HUES64 (cell line): Measurements from ENCODE around the gene TCF21.

Experiments
- H3K27ac ChIP-seq: 2 replicates; pipeline ENCODE4 v1.7.0; 2013; ENCODE audit warnings: low read depth, low read length, inconsistent platforms
- H3K27me3 ChIP-seq: 2 replicates; pipeline ENCODE4 v1.6.1; 2013; ENCODE audit warnings: mild to moderate bottlenecking, low read length; ENCODE audit not compliant: insufficient read depth
- H3K36me3 ChIP-seq: 2 replicates; pipeline ENCODE4 v1.6.1; 2013; ENCODE audit warnings: mild to moderate bottlenecking, low read length; ENCODE audit not compliant: insufficient read depth
- H3K4me1 ChIP-seq: 2 replicates; pipeline ENCODE4 v1.6.1; 2013; ENCODE audit warnings: mild to moderate bottlenecking, low read length, moderate library complexity; ENCODE audit not compliant: insufficient read depth
- H3K4me3 ChIP-seq: 2 replicates; pipeline ENCODE4 v1.5.1; 2013; ENCODE audit warnings: mild to moderate bottlenecking, low read length, moderate library complexity
- H3K9ac ChIP-seq: 2 replicates; pipeline ENCODE4 v1.6.1; 2013; ENCODE audit warnings: mild to moderate bottlenecking, low read depth, low read length
- H3K9me3 ChIP-seq: 2 replicates; pipeline ENCODE4 v1.6.1; 2013; ENCODE audit warnings: low read depth, low read length; ENCODE audit not compliant: insufficient read depth
- WGBS: fragments of 150-250, 120-280 bp; methylation state at CpG from one replicate; pipeline ENCODE4 v1.1.7; 2013; ENCODE audit warnings: missing lambda C conversion rate; 5-methylcytosine and 5-hydroxymethylcytosine counted together

Gene TCF21

GRCh38 chr6:133896344-133896721 is 7.4 kb downstream of the TCF21 start:
- WGBS, result 25% methylated on average over 5 of the region's 5 CpGs
- Histone ChIP-seq H3K9ac (no peak overlapping the region), H3K9me3 (no peaks in the 10 kb centered on the region), H3K27ac (no peak overlapping the region), H3K4me1 (peaks cover 16% of the 10 kb centered on the region; the same call in 1 of the 2 replicates), H3K4me3 (peak overlapping the region; percentile 51), H3K36me3 (no peaks in the 10 kb centered on the region), H3K27me3 (peaks cover 76% of the 10 kb centered on the region)

DNA sequence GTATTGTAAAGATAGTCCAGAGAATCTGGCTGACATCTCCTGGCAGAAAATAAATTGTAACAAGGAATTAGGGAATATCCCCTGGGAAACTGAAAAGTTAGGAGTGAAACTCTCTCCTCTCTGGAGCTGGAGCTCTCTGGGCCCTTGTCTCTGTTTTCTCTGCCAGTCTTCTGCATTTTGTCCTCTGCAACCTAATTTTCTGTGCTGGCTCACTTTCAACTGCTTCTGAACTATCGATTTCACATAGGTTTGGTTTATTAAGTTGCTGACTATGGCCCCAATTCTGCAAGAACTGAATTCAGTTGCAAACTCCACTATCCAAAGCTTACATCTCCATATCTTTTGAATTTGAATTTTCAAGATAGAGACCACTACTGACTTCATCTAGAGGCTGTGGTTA is 9.3 kb downstream of the TCF21 start:
- H3K9me3 ChIP-seq, result no peaks in the 10 kb centered on the region
- H3K27me3 ChIP-seq, result peaks cover 57% of the 10 kb centered on the region
- no peaks in the 10 kb centered on the region for H3K36me3 ChIP-seq
- peaks cover 5% of the 10 kb centered on the region; the same call in 1 of the 2 replicates for H3K4me1 ChIP-seq
- WGBS, result 93% methylated on average over 1 of the region's 1 CpG
- H3K27ac ChIP-seq, result no peak overlapping the region
- H3K9ac ChIP-seq, result no peak overlapping the region
- H3K4me3 ChIP-seq, result no peak overlapping the region

- Histone ChIP-seq H3K9me3 (no peaks in the 10 kb centered on the region), H3K36me3 (no peaks in the 10 kb centered on the region), H3K9ac (no peak overlapping the region), H3K4me3 (no peak overlapping the region), H3K4me1 (peaks cover 5% of the 10 kb centered on the region; the same call in 1 of the 2 replicates), H3K27me3 (peaks cover 44% of the 10 kb centered on the region), H3K27ac (no peak overlapping the region)
Measured at GRCh38 chr6:133899556-133899955, 10.6 kb downstream of the TCF21 start.

DNA sequence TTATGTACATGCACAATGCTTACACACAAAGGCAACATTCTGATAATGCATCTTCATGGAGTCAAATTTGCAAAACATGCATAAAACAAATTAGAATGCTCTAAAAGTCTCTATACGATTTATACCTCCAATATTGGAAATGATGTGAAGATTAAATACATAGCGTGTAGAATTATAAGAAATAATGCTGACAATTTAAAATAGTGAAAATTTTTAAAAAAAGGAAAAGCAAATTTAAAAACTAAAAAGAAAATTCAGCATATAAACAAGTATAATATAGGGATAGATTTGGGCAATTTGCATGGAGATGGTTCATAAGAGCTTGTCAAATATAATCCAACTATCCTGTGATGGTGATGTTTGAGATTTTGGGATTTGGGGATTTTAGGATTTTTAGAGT is 14.9 kb downstream of the TCF21 start:
- no peak overlapping the region for H3K4me3 ChIP-seq
- H3K9ac ChIP-seq, result no peak overlapping the region
- H3K9me3 ChIP-seq, result no peaks in the 10 kb centered on the region
- peaks cover under 1% of the 10 kb centered on the region for H3K27me3 ChIP-seq
- WGBS, result no CpG with 5 or more reads among the region's 2 CpGs
- no peaks in the 10 kb centered on the region for H3K36me3 ChIP-seq
- no peaks in the 10 kb centered on the region for H3K4me1 ChIP-seq
- no peak overlapping the region for H3K27ac ChIP-seq

DNA sequence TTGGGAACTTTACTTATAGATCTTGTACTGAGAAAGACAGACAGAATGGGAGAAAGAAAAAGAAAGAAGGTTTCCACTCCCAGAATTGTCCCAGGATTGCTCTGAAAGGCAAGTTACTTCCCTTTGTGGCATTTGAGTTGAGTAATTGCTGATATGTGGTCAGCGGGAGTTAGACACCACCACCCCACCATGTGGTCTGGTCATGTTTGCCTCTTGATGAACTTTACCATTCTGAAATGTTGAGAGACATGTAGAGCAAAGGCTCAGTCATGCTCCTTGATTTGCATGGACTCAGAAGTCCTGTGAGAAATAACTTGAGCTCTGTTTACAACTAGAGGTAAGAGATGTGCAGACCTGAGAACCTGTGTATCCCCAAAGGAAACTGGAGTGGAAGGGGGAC is 17.1 kb downstream of the TCF21 start:
- H3K9me3 ChIP-seq, result no peaks in the 10 kb centered on the region
- 86% methylated on average over 1 of the region's 1 CpG for WGBS

DNA sequence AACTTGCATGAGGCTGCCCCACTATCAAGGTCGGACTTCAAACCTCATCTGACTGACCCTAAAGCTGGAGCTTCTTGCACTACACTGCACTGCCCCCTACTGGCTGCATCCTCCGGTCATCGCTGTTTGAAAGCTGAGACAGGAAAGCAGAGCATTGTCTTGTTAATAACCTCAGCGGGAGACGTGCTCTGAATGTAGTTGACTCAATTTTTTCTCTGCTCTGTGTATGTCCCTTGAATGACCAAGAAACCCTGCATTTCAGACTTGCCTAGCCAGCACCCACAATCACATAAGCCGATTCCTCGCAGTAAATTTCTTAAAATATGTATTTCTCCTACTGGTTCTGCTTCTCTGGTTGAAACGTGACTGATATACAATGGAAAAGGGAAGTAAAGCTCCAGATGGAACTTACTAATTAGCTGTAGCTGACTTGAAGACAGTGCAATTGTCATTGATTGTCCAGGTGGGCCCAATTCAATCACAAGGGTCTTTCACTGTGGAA is 27.8 kb downstream of the TCF21 start:
- Histone ChIP-seq H3K27me3 (no peaks in the 10 kb centered on the region), H3K4me3 (peak overlapping the region; percentile 36), H3K9me3 (peaks cover 9% of the 10 kb centered on the region; the same call in 1 of the 2 replicates), H3K27ac (peak overlapping the region; percentile 33), H3K36me3 (no peaks in the 10 kb centered on the region), H3K4me1 (peaks cover 21% of the 10 kb centered on the region), H3K9ac (no peak overlapping the region)
- WGBS, result 3% methylated on average over 7 of the region's 8 CpGs

More for the DNA sequence above, 17.1 kb downstream of the TCF21 start:
- H3K9ac ChIP-seq, result no peak overlapping the region
- no peaks in the 10 kb centered on the region for H3K36me3 ChIP-seq
- no peaks in the 10 kb centered on the region for H3K27me3 ChIP-seq
- no peaks in the 10 kb centered on the region for H3K4me1 ChIP-seq
- H3K4me3 ChIP-seq, result no peak overlapping the region
- no peak overlapping the region for H3K27ac ChIP-seq

GRCh38 chr6:133917781-133918180 is 28.9 kb downstream of the TCF21 start:
- 88% methylated on average over 2 of the region's 4 CpGs for WGBS
- H3K27me3 ChIP-seq, result no peaks in the 10 kb centered on the region
- no peak overlapping the region for H3K9ac ChIP-seq
- peaks cover 21% of the 10 kb centered on the region for H3K4me1 ChIP-seq
- H3K4me3 ChIP-seq, result no peak overlapping the region
- H3K27ac ChIP-seq, result no peak overlapping the region
- H3K36me3 ChIP-seq, result no peaks in the 10 kb centered on the region
- H3K9me3 ChIP-seq, result peaks cover 9% of the 10 kb centered on the region; the same call in 1 of the 2 replicates

DNA sequence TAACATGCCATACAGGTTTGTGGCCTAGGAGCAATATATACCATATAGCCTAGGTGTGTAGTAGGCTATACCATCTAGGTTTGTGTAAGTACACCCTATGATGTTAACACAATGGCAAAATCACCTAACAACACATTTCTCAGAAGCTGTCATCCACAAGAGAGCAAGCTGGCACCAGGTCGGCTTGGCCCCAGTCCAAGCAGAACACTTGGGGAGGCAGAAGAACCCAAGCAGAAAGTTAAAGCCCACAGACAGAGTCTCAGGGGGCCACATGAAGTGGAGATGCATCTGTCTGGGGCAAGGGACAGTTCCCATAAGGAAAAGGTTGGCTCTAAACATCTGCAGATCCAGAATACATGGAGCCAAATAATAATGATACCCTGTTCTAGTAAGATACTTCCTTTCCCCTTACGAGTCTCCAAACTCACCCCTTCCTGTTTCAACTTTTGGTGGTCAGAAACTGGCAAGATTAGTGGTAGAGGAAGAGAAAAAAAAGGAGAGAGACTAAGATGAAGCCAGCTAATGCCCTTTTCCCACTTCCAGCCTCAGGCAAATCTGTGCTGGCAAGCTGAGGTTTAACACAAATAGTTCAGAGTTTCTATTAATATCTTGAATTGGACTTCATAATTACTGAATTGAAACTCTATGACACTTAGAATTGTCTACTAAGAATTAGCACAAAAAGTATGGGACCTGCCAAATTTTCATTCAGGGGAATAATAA is 29.5 kb downstream of the TCF21 start:
- Histone ChIP-seq H3K4me1 (peaks cover 21% of the 10 kb centered on the region), H3K9me3 (peaks cover 5% of the 10 kb centered on the region; the same call in 1 of the 2 replicates), H3K36me3 (no peaks in the 10 kb centered on the region), H3K27ac (no peak overlapping the region), H3K27me3 (no peaks in the 10 kb centered on the region), H3K4me3 (no peak overlapping the region), H3K9ac (no peak overlapping the region)
- WGBS, result 88% methylated on average over 1 of the region's 2 CpGs

DNA sequence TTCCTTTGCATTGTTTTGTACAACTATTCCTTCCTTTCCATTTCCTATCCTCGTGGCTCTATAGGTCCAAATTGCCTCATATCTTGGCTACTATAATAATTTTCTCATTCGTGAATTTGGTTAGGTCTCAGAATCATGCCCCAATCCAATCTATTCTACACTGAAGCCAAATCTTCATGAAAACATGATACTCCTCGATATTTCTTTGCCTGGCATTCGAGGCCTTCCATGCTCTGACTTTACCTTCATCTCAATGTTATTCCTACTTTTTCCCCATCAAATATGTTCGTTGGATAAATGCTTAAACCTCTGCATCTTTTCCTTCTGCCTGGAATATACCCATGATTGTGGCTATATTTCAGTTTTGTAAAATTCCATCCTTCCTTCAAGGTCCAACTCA is 30.4 kb downstream of the TCF21 start:
- no peaks in the 10 kb centered on the region for H3K36me3 ChIP-seq
- no peak overlapping the region for H3K9ac ChIP-seq
- no peak overlapping the region for H3K4me3 ChIP-seq
- peaks cover 24% of the 10 kb centered on the region for H3K4me1 ChIP-seq
- H3K27ac ChIP-seq, result no peak overlapping the region
- WGBS, result 92% methylated on average over 5 of the region's 5 CpGs
- no peaks in the 10 kb centered on the region for H3K9me3 ChIP-seq
- H3K27me3 ChIP-seq, result no peaks in the 10 kb centered on the region

DNA sequence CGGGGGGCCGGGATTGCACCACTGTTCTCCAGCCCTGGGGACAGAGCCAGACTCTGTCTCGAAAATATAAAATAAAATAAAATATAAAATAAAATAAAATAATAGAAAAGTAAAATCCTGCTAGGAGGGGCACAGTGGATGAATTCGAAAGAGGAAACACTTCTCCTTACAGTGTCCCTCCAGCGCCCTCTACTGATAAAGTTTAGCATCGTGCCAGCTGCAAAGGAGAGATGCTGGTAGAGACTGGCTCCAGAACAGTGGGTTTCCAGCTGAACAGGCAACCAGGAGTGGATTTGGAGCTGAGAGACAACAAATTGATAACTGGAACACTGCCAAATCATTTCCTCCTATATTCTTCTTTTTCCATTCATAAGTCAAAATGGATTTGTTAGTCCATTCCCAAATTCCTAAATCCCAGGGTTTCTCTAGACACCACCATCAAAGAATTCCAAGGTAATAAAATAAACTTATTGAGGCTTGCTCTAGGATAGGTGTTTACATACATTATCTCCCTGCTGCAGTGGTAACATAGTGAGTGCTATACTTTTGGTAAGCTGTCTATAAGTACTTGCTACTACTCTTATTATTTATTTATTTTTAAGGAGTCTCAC is 32.4 kb downstream of the TCF21 start:
- Histone ChIP-seq H3K27me3 (no peaks in the 10 kb centered on the region), H3K9me3 (no peaks in the 10 kb centered on the region), H3K4me3 (no peak overlapping the region), H3K36me3 (no peaks in the 10 kb centered on the region), H3K9ac (no peak overlapping the region), H3K4me1 (peaks cover 26% of the 10 kb centered on the region), H3K27ac (no peak overlapping the region)
- 46% methylated on average over 4 of the region's 6 CpGs for WGBS

GRCh38 chr6:133923938-133924593 is 35.2 kb downstream of the TCF21 start:
- Histone ChIP-seq H3K4me3 (peak overlapping the region; percentile 33), H3K27me3 (no peaks in the 10 kb centered on the region), H3K36me3 (no peaks in the 10 kb centered on the region), H3K9ac (0 out of 2 replicates have a peak overlapping the region, but pooled peaks have one; percentile 7), H3K27ac (peak overlapping the region; percentile 8; the same call in 1 of the 2 replicates), H3K4me1 (peaks cover 8% of the 10 kb centered on the region), H3K9me3 (no peaks in the 10 kb centered on the region)
- WGBS, result 14% methylated on average over 5 of the region's 6 CpGs
